Activated CD8-positive, alpha-beta T cell treated with anti-CD3 and anti-CD28 coated beads for 36 hours (primary cell): ENCODE data around the gene SLC35G3. TPM values are rescaled to one million over a fixed set of nuclear protein-coding genes. Genes with fewer than 3 reads are reported as not detected.
A peak's percentile ranks its signal among the peaks of the same experiment; 100 is the strongest.

Experiments
- ATAC-seq: fragments of 200-7000 bp; cut with Tn5 transposase; one replicate; pipeline ENCODE4 v1.10.0; 2021; ENCODE audit warnings: mild to moderate bottlenecking, moderate library complexity
- CTCF ChIA-PET: fragments of 350-600 bp; sonication (Branson Sonifier 250); formaldehyde crosslinking; loops from one replicate; lab custom pipeline; 2021; ENCODE audit warnings: antibody characterized with exemption; lab: Charles Lee
- POLR2A ChIA-PET: fragments of 350-600 bp; sonication (Branson Sonifier 250); formaldehyde crosslinking; loops from one replicate; lab custom pipeline; 2021; ENCODE audit warnings: antibody characterized with exemption; lab: Charles Lee
- DNase-seq: peaks from one replicate; pipeline ENCODE4 v3.0.0-alpha.2; 2020
- H3K27ac Mint-ChIP-seq: one replicate; pipeline ENCODE4 v1.8.0; 2021; ENCODE audit warnings: mild to moderate bottlenecking, mixed read lengths
- H3K27me3 Mint-ChIP-seq: one replicate; pipeline ENCODE4 v1.8.0; 2021; ENCODE audit warnings: mixed read lengths
- H3K36me3 Mint-ChIP-seq: one replicate; pipeline ENCODE4 v1.8.0; 2021; ENCODE audit warnings: low read depth, mixed read lengths
- H3K4me1 Mint-ChIP-seq: one replicate; pipeline ENCODE4 v1.8.0; 2021; ENCODE audit warnings: low read depth, mixed read lengths
- H3K4me3 Mint-ChIP-seq: one replicate; pipeline ENCODE4 v1.8.0; 2021; ENCODE audit warnings: mild to moderate bottlenecking, moderate library complexity, mixed read lengths
- H3K9me3 Mint-ChIP-seq: one replicate; pipeline ENCODE4 v1.8.0; 2021; ENCODE audit warnings: mixed read lengths
- CTCF ChIP-seq: fragments of 200-600 bp; IDR thresholded peaks from one replicate; pipeline ENCODE4 v1.8.0; 2022; ENCODE audit warnings: antibody characterized with exemption, mild to moderate bottlenecking
- intact Hi-C: fragments of 100-400 bp; cut with micrococcal nuclease; formaldehyde crosslinking; loops from one replicate; pipeline ENCODE4 v1.10.0; 2022
- total RNA-seq, 2 experiments: library from RNA; stranded (reverse); gene quantifications; one replicate each; pipeline ENCODE4 v1.2.3, GENCODE V29; 2021

The SLC35G3 gene
- total RNA-seq, 2 experiments from 2014 or later: not detected

DNA sequence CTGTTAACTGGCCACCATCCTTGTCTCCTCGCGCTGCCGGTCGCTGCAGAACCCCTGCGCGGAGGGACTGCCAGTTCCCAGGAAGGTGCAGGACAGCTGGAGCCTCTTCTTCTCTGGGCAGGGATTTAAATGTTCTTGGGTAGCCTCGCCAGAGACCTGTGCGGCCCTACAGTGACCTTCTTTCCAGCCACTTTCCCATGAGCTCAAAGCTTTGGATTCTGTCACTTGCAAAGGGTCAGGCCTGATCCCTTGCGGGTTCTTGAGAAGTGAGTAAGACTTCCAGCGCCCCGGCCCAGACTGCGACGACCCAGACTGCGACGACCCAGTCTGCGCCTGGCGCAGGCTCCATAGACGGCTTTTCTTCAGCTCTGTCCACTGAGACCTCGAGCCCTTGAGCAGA is 47.3 kb upstream of the SLC35G3 start:
- Mint-ChIP-seq H3K36me3 (peaks cover 10% of the 10 kb centered on the region), H3K9me3 (no peaks in the 10 kb centered on the region), H3K27me3 (no peaks in the 10 kb centered on the region), H3K27ac (peak overlapping the region; percentile 97), H3K4me1 (peaks cover 67% of the 10 kb centered on the region), H3K4me3 (peak overlapping the region; percentile 93)
- no peak for ATAC-seq
- peak; percentile 49 for DNase-seq
- TF ChIP-seq CTCF: no peak
- ChIA-PET CTCF (interaction anchor here (0.8 to 3.6 kb wide), 10 partner anchors 13 to 292 kb away, joined by 3 to 18 read pairs (median 6); no protein-coding TSS in a partner anchor), POLR2A (interaction anchor here (0.6 to 8.5 kb wide), 14 partner anchors 13 to 296 kb away, joined by 3 to 80 read pairs (median 4); partner anchors contain the start of gene SLFN12L)
- intact Hi-C loops: loop anchor here (5.0 kb wide), 1 partner anchor 69 kb away; no protein-coding TSS in a partner anchor

DNA sequence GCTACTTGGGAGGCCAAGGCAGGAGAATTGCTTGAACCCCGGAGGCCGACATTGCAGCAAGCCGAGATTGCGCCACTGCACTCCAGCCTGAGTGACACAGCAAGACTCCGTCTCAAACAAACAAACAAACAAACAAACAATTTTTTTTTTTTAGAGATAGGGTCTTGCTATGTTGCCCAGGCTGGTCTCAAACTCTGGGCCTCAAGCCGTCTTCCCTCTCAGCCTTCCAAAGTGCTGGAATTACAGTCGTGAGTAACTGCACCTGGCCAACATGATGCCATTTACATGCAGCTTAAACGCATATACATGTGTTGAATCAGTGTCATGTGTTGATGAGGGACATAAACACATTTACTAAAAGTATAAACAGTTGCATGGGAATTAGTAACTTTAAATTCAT is 46.7 kb upstream of the SLC35G3 start:
- Mint-ChIP-seq H3K4me3 (peak overlapping the region; percentile 93), H3K27ac (peak overlapping the region; percentile 97), H3K36me3 (peaks cover 10% of the 10 kb centered on the region), H3K9me3 (no peaks in the 10 kb centered on the region), H3K4me1 (peaks cover 70% of the 10 kb centered on the region), H3K27me3 (no peaks in the 10 kb centered on the region)
- POLR2A ChIA-PET: interaction anchor here (0.6 to 8.5 kb wide), 16 partner anchors 10 to 310 kb away, joined by 3 to 80 read pairs (median 5); partner anchors contain the start of gene SLFN12L
- no peak for TF ChIP-seq CTCF
- CTCF ChIA-PET: interaction anchor here (0.8 to 3.6 kb wide), 11 partner anchors 13 to 293 kb away, joined by 3 to 18 read pairs (median 5); no protein-coding TSS in a partner anchor
- ATAC-seq (no peak), DNase-seq (no peak)
- intact Hi-C loops: loop anchor here (5.0 kb wide), 1 partner anchor 69 kb away; no protein-coding TSS in a partner anchor

DNA sequence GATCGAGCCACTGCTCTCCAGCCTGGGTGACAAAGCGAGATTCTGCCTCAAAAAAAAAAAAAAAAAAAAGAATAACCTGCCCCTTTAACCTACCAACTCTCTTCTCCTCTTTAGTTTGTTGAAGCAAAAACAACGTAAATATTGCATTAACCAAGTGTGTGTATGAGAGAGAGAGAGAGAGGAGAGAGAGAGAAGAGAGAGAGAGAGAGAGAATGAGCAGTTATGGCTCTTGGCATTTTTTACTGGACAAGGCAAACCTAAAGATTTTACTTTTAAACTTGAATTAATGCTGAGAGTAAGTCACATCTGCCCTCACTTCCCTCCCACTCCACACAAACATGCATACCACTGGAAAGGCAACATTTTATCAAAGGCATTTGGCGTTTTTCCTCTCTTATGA is 45.6 kb upstream of the SLC35G3 start:
- Mint-ChIP-seq H3K36me3 (peaks cover 8% of the 10 kb centered on the region), H3K4me3 (peak overlapping the region; percentile 93)

DNA sequence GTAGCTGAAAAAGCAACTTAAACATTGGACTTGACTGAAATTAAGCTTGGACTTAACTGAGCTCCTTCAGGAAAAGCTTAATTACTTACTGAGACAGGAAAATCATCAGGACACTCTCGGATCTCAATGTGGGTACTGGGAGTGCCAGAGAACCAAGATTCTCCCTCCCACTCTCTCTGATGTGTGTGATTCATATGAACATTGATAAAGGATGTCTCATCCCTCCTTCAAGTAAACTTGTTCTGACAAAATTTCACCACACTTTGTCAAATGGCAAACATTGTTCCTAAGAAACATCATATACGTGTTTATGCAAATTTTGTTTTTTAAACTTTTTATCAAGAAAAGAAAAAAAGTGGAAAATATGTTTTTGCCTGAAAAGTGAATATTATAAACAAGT is 44.6 kb upstream of the SLC35G3 start:
- peak overlapping the region; percentile 89 for H3K27ac Mint-ChIP-seq
- ChIA-PET CTCF (interaction anchor here (0.9 to 1.7 kb wide), 5 partner anchors 19 to 301 kb away, joined by 3 to 7 read pairs (median 4); partner anchors contain the start of gene SLFN12L), POLR2A (interaction anchor here (0.5 to 8.5 kb wide), 10 partner anchors 10 to 135 kb away, joined by 3 to 80 read pairs (median 4); partner anchors contain the start of gene SLFN11)
- intact Hi-C loops: no loop called here
- DNase-seq: no peak
- no peak for ATAC-seq
- H3K4me1 Mint-ChIP-seq: peaks cover 71% of the 10 kb centered on the region
- H3K9me3 Mint-ChIP-seq: no peaks in the 10 kb centered on the region
- no peaks in the 10 kb centered on the region for H3K27me3 Mint-ChIP-seq
- peak overlapping the region; percentile 93 for H3K4me3 Mint-ChIP-seq
- no peak for TF ChIP-seq CTCF
- peaks cover 5% of the 10 kb centered on the region for H3K36me3 Mint-ChIP-seq

More for the DNA sequence above, 45.6 kb upstream of the SLC35G3 start:
- H3K27me3 Mint-ChIP-seq: no peaks in the 10 kb centered on the region
- no peak for TF ChIP-seq CTCF
- H3K9me3 Mint-ChIP-seq: no peaks in the 10 kb centered on the region
- ChIA-PET CTCF (interaction anchor here (0.7 to 3.6 kb wide), 7 partner anchors 12 to 73 kb away, joined by 4 to 18 read pairs (median 8); no protein-coding TSS in a partner anchor), POLR2A (interaction anchor here (0.7 to 8.5 kb wide), 9 partner anchors 8 to 311 kb away, joined by 3 to 80 read pairs (median 5); partner anchors contain the start of gene SLFN12L)
- DNase-seq: no peak
- H3K27ac Mint-ChIP-seq: peak overlapping the region; percentile 73
- intact Hi-C loops: loop anchor here (5.0 kb wide), 1 partner anchor 68 kb away; no protein-coding TSS in a partner anchor
- no peak for ATAC-seq
- H3K4me1 Mint-ChIP-seq: peaks cover 72% of the 10 kb centered on the region

- H3K27ac Mint-ChIP-seq: peak overlapping the region; percentile 59
- CTCF ChIA-PET: interaction anchor here (0.8 kb wide), 1 partner anchor 21 kb away, joined by 3 read pairs; no protein-coding TSS in a partner anchor
- POLR2A ChIA-PET: interaction anchor here (1.0 to 8.5 kb wide), 3 partner anchors 16 to 298 kb away, joined by 3 to 80 read pairs (median 3); no protein-coding TSS in a partner anchor
- H3K4me3 Mint-ChIP-seq: no peak overlapping the region
- DNase-seq (no peak), ATAC-seq (no peak)
- H3K27me3 Mint-ChIP-seq: no peaks in the 10 kb centered on the region
- intact Hi-C loops: no loop called here
- TF ChIP-seq CTCF: no peak
- no peaks in the 10 kb centered on the region for H3K9me3 Mint-ChIP-seq
- peaks cover 82% of the 10 kb centered on the region for H3K4me1 Mint-ChIP-seq
- peaks cover 5% of the 10 kb centered on the region for H3K36me3 Mint-ChIP-seq
Measured at GRCh38 chr17:35236821-35237220, 42.6 kb upstream of the SLC35G3 start.
